Coronary artery (tissue), 2 donors: ENCODE results near the gene PNPLA2.

Experiments used
- DNase-seq: peaks from one replicate; pipeline ENCODE4 v3.0.0-alpha.2; 2017; ENCODE audit warnings: low spot score
- H3K27ac ChIP-seq, 2 donors: fragments of 200-600 bp; sonication (generic); one replicate each; pipeline ENCODE4 v1.5.1; 2016 to 2019
- H3K4me3 ChIP-seq: fragments of 200-600 bp; sonication (generic); 2 replicates; pipeline ENCODE4 v1.5.1; 2016; ENCODE audit warnings: mild to moderate bottlenecking, moderate library complexity
- TF ChIP-seq, protein P1 (sequence below): fragments of 200-600 bp; sonication (generic); IDR thresholded peaks from one replicate; pipeline ENCODE4 v1.5.1; 2019; ENCODE audit warnings: antibody characterized with exemption

The PNPLA2 gene

DNA sequence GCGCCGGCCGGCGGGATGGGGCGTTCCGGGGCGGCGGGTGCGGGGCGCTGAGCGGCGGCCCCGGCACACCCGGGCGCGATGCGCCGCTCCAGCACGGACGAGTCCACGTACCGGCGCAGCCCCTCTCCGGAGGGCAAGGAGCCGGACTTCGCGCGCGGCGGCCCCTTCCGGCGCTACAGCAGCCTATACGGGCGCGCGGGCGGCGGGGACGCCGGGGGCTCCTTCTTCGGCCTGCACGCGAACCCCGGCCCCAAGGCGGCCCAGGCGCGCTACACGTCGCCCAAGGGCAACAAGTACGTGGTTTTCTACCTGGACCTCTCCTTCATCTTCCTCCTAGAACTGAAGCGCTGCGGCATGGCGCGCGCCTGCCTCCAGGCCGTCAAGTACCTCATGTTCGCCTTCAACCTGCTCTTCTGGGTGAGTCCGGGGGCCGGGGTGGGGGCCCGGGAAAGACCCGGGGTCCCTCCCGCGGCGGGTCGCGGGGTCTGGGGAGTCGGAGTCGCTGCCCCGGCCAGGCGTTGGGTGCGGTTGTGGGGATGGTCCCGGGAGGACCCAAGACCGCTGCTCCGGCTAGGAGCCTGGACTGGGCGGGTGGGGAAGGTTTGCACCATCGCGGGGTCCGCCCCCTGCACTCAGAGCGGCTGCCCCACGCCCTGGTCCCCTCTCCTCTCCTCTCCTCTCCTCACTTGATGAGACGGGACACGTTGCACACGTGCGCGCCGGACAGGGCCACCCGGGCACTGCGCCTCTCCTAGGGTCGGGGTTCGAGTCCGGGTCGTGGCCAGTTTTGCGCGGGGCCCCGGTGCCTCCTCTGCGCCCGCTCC lies 31.4 kb downstream of the PNPLA2 start:
- peak overlapping the region; percentile 74 for H3K4me3 ChIP-seq
- TF ChIP-seq, protein P1, sequence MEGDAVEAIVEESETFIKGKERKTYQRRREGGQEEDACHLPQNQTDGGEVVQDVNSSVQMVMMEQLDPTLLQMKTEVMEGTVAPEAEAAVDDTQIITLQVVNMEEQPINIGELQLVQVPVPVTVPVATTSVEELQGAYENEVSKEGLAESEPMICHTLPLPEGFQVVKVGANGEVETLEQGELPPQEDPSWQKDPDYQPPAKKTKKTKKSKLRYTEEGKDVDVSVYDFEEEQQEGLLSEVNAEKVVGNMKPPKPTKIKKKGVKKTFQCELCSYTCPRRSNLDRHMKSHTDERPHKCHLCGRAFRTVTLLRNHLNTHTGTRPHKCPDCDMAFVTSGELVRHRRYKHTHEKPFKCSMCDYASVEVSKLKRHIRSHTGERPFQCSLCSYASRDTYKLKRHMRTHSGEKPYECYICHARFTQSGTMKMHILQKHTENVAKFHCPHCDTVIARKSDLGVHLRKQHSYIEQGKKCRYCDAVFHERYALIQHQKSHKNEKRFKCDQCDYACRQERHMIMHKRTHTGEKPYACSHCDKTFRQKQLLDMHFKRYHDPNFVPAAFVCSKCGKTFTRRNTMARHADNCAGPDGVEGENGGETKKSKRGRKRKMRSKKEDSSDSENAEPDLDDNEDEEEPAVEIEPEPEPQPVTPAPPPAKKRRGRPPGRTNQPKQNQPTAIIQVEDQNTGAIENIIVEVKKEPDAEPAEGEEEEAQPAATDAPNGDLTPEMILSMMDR: no peak
- DNase-seq: no peak
- no peak overlapping the region for H3K27ac ChIP-seq

DNA sequence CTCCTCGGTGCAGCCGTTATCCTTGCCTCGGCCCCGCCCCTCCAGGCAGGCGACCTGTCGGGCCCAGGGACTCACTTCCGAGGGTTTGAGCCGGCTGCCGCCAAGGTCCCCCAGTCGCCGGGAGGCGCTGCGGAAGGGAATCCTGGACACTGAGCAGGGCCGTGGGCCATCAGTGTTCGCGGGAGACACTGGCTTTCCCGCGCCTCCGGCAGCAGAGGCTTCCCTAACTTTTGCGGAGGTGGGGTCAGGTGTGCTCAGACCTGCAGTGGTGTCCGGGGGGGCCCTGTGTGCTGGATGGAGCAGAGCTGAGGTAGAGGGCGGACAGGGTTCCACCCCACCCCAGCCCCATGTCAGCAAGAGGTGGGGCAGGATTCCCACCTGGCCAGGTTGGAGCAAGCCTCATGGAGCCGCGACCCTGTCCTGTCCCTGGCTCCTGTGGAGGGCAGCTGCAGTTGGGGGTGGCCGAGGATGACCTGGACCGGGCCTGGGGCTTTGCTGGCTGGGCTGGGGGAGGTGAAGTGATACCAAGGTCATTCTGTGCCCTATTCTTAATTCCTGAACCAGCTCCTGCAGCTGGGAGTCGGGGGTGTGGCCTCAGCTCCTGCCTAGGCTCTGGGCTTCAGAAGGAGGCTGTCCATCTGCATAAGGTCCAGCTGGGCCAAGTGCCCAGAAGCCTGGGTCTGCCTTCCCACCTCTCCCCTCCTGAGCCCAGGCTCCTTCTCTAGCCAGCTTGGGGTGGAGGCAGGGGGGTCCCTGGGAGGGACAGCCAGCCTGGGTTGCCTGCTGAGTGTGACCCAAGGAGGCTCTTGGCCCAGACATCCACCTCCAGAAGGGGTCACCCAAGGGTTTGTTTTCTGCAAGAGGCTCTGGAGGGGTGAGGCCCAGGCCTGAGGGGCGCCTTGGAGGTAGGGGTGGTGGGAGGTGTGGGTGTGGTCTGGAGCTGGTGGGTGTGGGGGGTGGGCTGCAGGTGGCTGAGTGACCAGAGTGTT lies 32.4 kb downstream of the PNPLA2 start:
- Histone ChIP-seq H3K4me3 (no peak overlapping the region), H3K27ac (no peak overlapping the region)
- TF ChIP-seq, protein P1: no peak
- DNase-seq: no peak

DNA sequence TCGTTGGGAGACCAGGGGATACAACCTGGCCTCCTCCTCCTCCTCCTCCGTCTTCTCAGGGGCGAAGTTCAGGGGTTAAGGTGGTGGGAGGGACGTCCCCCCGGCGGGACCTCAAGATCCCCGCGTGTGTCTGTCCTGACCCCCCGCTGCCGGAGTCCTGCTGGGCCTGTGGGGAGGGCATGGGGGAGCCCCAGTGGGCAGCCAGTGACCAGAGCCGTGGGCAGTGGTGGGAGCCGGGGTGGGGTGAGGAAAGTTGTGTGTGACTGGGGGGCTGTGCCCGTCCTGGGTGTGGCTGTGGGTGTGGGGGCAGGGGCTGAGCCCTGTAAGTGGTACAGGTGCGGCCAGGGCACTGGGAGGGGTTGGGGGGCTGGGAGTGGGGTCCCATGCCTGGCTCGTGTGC lies 34.0 kb downstream of the PNPLA2 start:
- TF ChIP-seq, protein P1: no peak
- no peak overlapping the region for H3K4me3 ChIP-seq
- peak overlapping the region in 1 of 2 donors; percentile 32 for H3K27ac ChIP-seq
- DNase-seq: no peak

DNA sequence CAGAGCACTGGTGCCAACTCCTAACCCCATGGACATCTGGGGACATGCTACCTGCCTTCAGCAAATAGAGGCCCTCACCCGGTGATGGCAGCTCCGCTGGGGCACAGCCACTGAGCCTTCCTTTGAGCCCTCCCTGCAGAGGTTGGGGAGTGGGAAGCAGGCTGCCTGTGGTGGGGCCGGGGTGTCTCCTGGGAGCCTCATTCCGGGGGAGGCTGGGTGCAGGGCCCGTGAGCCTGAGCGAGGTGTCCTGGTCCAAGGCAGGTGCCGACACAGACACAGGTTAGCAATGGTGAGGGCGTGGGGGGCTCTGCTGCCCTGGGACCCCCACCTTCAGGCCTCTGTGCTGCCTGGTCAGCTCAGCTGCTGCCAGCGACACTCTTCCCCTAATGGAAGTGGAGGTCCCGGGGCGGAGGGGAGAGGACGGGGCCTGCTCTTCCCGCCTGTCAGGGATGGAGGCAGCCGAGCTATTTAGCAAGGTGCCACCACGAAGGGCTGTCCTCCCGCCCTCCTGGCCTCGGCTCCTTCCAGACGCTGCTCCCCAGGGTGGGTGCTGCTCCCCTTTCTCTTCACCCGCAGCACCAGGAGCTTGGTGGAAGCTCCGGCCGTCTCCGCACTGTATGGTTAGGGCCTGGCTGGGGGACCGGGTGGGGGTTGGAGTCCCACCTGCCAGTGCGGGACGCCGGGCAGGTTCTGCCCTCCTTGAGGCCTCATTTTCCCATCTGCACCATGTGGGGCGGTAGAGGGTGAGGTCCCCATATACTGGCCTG lies 35.2 kb downstream of the PNPLA2 start:
- TF ChIP-seq, protein P1: no peak

DNA sequence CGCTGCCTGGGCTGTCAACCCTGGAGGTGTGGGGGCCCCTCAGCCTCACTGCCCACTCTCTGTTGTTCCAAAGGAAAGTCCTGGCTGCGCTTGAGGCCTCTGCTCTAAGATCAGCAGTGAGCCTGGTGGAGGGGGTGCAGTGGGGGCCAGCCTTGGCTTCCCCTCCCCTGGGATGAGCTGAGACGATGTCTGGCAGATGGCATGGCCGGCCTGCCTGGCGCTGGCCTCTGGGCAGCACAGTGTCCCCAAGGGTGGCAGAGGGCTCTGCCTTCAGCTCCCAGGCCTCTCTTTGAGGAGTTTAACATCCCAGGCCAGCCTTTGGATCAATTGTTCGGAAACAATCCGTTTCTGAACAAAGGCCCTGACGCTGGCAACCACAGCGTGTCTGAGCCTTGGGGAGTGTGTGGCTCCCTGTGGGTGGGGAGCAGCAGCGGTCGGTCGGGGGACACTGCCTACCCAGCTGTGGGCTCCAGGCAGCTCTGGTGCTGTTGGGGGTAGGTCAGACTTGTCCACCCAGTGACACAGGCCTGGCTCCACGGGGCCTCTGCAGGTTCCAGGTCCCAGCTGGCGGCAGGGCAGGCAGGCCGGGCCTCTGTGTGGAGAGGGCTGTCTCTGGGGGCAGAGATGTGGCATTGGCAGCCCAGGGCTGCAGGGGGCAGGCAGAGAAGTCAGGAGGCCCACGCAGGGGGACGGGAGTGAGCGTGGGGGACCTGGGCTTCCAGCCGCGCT lies 36.1 kb downstream of the PNPLA2 start:
- TF ChIP-seq, protein P1: no peak
- DNase-seq: no peak
- H3K27ac ChIP-seq: no peak overlapping the region
- no peak overlapping the region for H3K4me3 ChIP-seq

More for the DNA sequence above, 35.2 kb downstream of the PNPLA2 start:
- no peak for DNase-seq
- no peak overlapping the region for H3K27ac ChIP-seq
- H3K4me3 ChIP-seq: no peak overlapping the region

DNA sequence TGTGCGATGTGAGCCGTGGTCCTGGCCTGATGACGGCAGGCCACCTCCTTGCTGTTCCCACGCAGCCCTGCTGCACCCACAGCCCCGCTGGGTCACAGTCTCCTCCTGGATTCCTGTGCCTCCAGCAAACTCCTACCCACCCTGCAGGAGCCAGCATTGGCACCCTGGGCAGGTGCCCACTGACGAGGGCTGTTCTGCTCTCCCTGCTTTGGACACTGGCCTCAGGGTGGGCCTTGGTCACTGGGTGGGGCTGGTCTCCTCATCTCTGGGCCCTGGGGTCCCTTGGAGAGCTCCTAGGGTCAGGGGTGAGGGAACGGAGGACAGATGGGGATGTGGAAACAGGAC lies 36.6 kb downstream of the PNPLA2 start:
- Histone ChIP-seq H3K27ac (no peak overlapping the region), H3K4me3 (no peak overlapping the region)
- DNase-seq: no peak
- TF ChIP-seq, protein P1: no peak
